Tibial nerve (tissue), 4 donors: ENCODE data around the gene VWF. TPM values are rescaled to one million over a fixed set of nuclear protein-coding genes. Genes with fewer than 3 reads are reported as not detected.
A peak's percentile ranks its signal among the peaks of the same experiment; 100 is the strongest.

ENCODE experiments used
- DNase-seq, 2 donors: peaks; one replicate each; pipeline ENCODE4 v3.0.0-alpha.2; 2019; ENCODE audit warnings: low spot score in 2 of 2
- H3K27ac ChIP-seq, 4 donors: fragments of 200-600 bp; sonication (generic) in 3 of 4; one replicate each; pipeline ENCODE4 v1.5.1; 2017 to 2019; ENCODE audit warnings: mild to moderate bottlenecking in 1 of 4
- H3K27me3 ChIP-seq, 2 donors: fragments of 200-600 bp; sonication (generic) in 1 of 2; one replicate each; pipeline versions ENCODE4 v1.5.1 to v1.6.0; 2017 to 2019
- H3K36me3 ChIP-seq, 3 donors: fragments of 200-600 bp; sonication (generic); one replicate each; pipeline ENCODE4 v1.5.1; 2018 to 2019
- H3K4me1 ChIP-seq, 4 donors: fragments of 200-600 bp; sonication (generic) in 3 of 4; one replicate each; pipeline ENCODE4 v1.5.1; 2017 to 2019
- H3K4me3 ChIP-seq, 4 donors: fragments of 200-600 bp; sonication (generic) in 3 of 4; one replicate each; pipeline ENCODE4 v1.5.1; 2017 to 2019; ENCODE audit warnings: mild to moderate bottlenecking in 1 of 4, moderate library complexity in 1 of 4
- H3K9me3 ChIP-seq, 4 donors: fragments of 200-600 bp; sonication (generic) in 3 of 4; one replicate each; pipeline ENCODE4 v1.5.1; 2017 to 2019
- CTCF ChIP-seq, 5 experiments: fragments of 200-600 bp in 3 of 5; fragments of 450-650 bp in 2 of 5; sonication (generic) in 3 of 5; IDR thresholded peaks; one replicate each; pipeline ENCODE4 v1.5.1; 2016 to 2019; ENCODE audit warnings: antibody characterized with exemption in 5 of 5, mild to moderate bottlenecking in 3 of 5, moderate library complexity in 2 of 5
- EP300 ChIP-seq, 2 donors: sonication (generic); formaldehyde crosslinking; IDR thresholded peaks; one replicate each; pipeline ENCODE4 v1.6.1; 2017; ENCODE audit warnings: antibody characterized with exemption in 2 of 2, mild to moderate bottlenecking in 1 of 2
- POLR2A ChIP-seq, 2 donors: fragments of 450-650 bp; IDR thresholded peaks; one replicate each; pipeline ENCODE4 v1.6.1; 2017; ENCODE audit warnings: antibody characterized with exemption in 2 of 2, mild to moderate bottlenecking in 2 of 2, moderate library complexity in 2 of 2
- WGBS, 2 donors: methylation state at CpG; one replicate each; pipeline ENCODE4 v1.1.5; 2018; 5-methylcytosine and 5-hydroxymethylcytosine counted together
- total RNA-seq, 4 donors: library from RNA; depleted of rRNA; stranded (reverse); fragments of >200 nt; gene quantifications; one replicate each; pipeline ENCODE4 v1.1.0, GENCODE V29; 2016

Gene VWF
- total RNA-seq, 4 donors from 2014 or later: 82.7 to 311 (median 214) TPM

GRCh38 chr12:6091786-6092566, 32.5 kb downstream of the VWF start:
- Histone ChIP-seq H3K36me3 (no peaks in the 10 kb centered on the region), H3K27ac (peak overlapping the region in 1 of 4 donors; percentile 5), H3K4me3 (no peak overlapping the region), H3K9me3 (no peaks in the 10 kb centered on the region), H3K4me1 (peaks cover 0 to 32% (median 4%) of the 10 kb centered on the region in 4 donors), H3K27me3 (no peaks in the 10 kb centered on the region)
- 92% methylated on average over 14 of the region's 14 CpGs for WGBS, 2 donors
- TF ChIP-seq EP300 (IDR thresholded peaks at IDR 0.05) (no peak), CTCF (IDR thresholded peaks at IDR 0.05) (no peak), POLR2A (IDR thresholded peaks at IDR 0.05) (no peak)
- DNase-seq: no peak

- H3K4me1 ChIP-seq: peaks cover 0 to 32% (median 4%) of the 10 kb centered on the region in 4 donors
- no peaks in the 10 kb centered on the region for H3K9me3 ChIP-seq
- WGBS, 2 donors: 26 to 38% methylated on average over 6 of the region's 6 CpGs
- H3K27me3 ChIP-seq: no peaks in the 10 kb centered on the region
- DNase-seq: peak in 1 of 2 donors; percentile 51
- no peak overlapping the region for H3K4me3 ChIP-seq
- TF ChIP-seq EP300 (IDR thresholded peaks at IDR 0.05): no peak
- TF ChIP-seq CTCF (IDR thresholded peaks at IDR 0.05): no peak
- no peak for TF ChIP-seq POLR2A (IDR thresholded peaks at IDR 0.05)
- H3K27ac ChIP-seq: peak overlapping the region in 1 of 4 donors; percentile 5
- H3K36me3 ChIP-seq: no peaks in the 10 kb centered on the region
These were observed 33.7 kb downstream of the VWF start for GRCh38 chr12:6090803-6091202.

GRCh38 chr12:6088921-6089747, 35.3 kb downstream of the VWF start:
- TF ChIP-seq EP300 (IDR thresholded peaks at IDR 0.05) (no peak), POLR2A (IDR thresholded peaks at IDR 0.05) (no peak), CTCF (IDR thresholded peaks at IDR 0.05) (no peak)
- Histone ChIP-seq H3K27me3 (no peaks in the 10 kb centered on the region), H3K9me3 (no peaks in the 10 kb centered on the region), H3K4me1 (peaks cover 0 to 40% (median 9%) of the 10 kb centered on the region in 4 donors), H3K27ac (peak overlapping the region in 1 of 4 donors; percentile 27), H3K4me3 (no peak overlapping the region), H3K36me3 (no peaks in the 10 kb centered on the region)
- WGBS, 2 donors: 32 to 42% methylated on average over 15 of the region's 15 CpGs
- DNase-seq: no peak

- Histone ChIP-seq H3K4me3 (no peak overlapping the region), H3K27ac (no peak overlapping the region), H3K36me3 (no peaks in the 10 kb centered on the region), H3K9me3 (no peaks in the 10 kb centered on the region), H3K27me3 (no peaks in the 10 kb centered on the region), H3K4me1 (peaks cover 0 to 36% (median 11%) of the 10 kb centered on the region in 4 donors)
- TF ChIP-seq POLR2A (IDR thresholded peaks at IDR 0.05) (no peak), EP300 (IDR thresholded peaks at IDR 0.05) (no peak), CTCF (IDR thresholded peaks at IDR 0.05) (no peak)
- 89 to 92% methylated on average over 2 of the region's 2 CpGs for WGBS, 2 donors
- DNase-seq: no peak
These were observed 38.2 kb downstream of the VWF start for GRCh38 chr12:6086316-6086715.

- Histone ChIP-seq H3K9me3 (no peaks in the 10 kb centered on the region), H3K27me3 (no peaks in the 10 kb centered on the region), H3K36me3 (no peaks in the 10 kb centered on the region), H3K4me3 (no peak overlapping the region), H3K27ac (no peak overlapping the region), H3K4me1 (peaks cover 0 to 33% (median 11%) of the 10 kb centered on the region in 4 donors)
- WGBS, 2 donors: 80 to 82% methylated on average over 3 of the region's 3 CpGs
- TF ChIP-seq EP300 (IDR thresholded peaks at IDR 0.05) (no peak), CTCF (IDR thresholded peaks at IDR 0.05) (no peak), POLR2A (IDR thresholded peaks at IDR 0.05) (no peak)
- DNase-seq: no peak
These were observed 38.6 kb downstream of the VWF start for GRCh38 chr12:6085841-6086240.
